ENCODE measurements around the gene CCDC142.
"Not testable (repeated sequence)": the region's sequence is repeated elsewhere in the genome, so short reads cannot be mapped to it uniquely, and the experiment has no call there.

CCDC142 gene

GRCh38 chr2:74464406-74464805 is 18.4 kb downstream of the CCDC142 start:
- no peak for DNase-seq (ENCODE audit: low spot score)

GRCh38 chr2:74462786-74463105 is 20.1 kb downstream of the CCDC142 start:
- no peak for DNase-seq (ENCODE audit: low spot score)

GRCh38 chr2:74462054-74462785 is 20.6 kb downstream of the CCDC142 start:
- no peak for DNase-seq (ENCODE audit: low spot score)

GRCh38 chr2:74461187-74462053 is 21.4 kb downstream of the CCDC142 start:
- no peak for DNase-seq (ENCODE audit: low spot score)

GRCh38 chr2:74460187-74460586 is 22.6 kb downstream of the CCDC142 start:
- DNase-seq (ENCODE audit: low spot score) = not testable (repeated sequence)

- not testable (repeated sequence) for DNase-seq (ENCODE audit: low spot score)
Measured at GRCh38 chr2:74459503-74460118, 23.2 kb downstream of the CCDC142 start.

GRCh38 chr2:74458938-74459363 is 23.8 kb downstream of the CCDC142 start:
- DNase-seq (ENCODE audit: low spot score) = no peak

GRCh38 chr2:74458132-74458937 is 24.5 kb downstream of the CCDC142 start, which contains the start of gene WBP1:
Gene WBP1, plus strand, starts transcription at chr2:74458438. Its CDS starts 165 bp downstream, at chr2:74458603.
- DNase-seq (ENCODE audit: low spot score) = peak; percentile 98

GRCh38 chr2:74457549-74458131 is 25.2 kb downstream of the CCDC142 start:
- DNase-seq (ENCODE audit: low spot score) = peak; percentile 84

GRCh38 chr2:74457129-74457548 is 25.7 kb downstream of the CCDC142 start:
- DNase-seq (ENCODE audit: low spot score) = no peak

- peak; percentile 86 for DNase-seq (ENCODE audit: low spot score)
Measured at GRCh38 chr2:74454654-74455511, 27.9 kb downstream of the CCDC142 start, which contains the start of gene INO80B. Gene INO80B, plus strand, starts transcription at chr2:74455087. Its CDS starts 30 bp downstream, at chr2:74455117.

GRCh38 chr2:74450570-74451190 is 32.1 kb downstream of the CCDC142 start:
- no peak for DNase-seq (ENCODE audit: low spot score)

- no peak for DNase-seq (ENCODE audit: low spot score)
Measured at GRCh38 chr2:74448771-74449170, 34.0 kb downstream of the CCDC142 start.

- DNase-seq (ENCODE audit: low spot score) = no peak
Measured at GRCh38 chr2:74447230-74447999, 35.4 kb downstream of the CCDC142 start.

- no peak for DNase-seq (ENCODE audit: low spot score)
Measured at GRCh38 chr2:74444498-74445318, 38.1 kb downstream of the CCDC142 start.

- DNase-seq (ENCODE audit: low spot score) = not testable (repeated sequence)
Measured at GRCh38 chr2:74442483-74443297, 40.1 kb downstream of the CCDC142 start.

Measured in germinal center (tissue), 1 donor.